Dedifferentiated amniotic fluid mesenchymal stem cell (primary cell): Measurements from ENCODE around the gene CCDC174.
"Not testable (repeated sequence)": the region's sequence is repeated elsewhere in the genome, so short reads cannot be mapped to it uniquely, and the experiment has no call there.

Experiments used
- DNase-seq: peaks from one replicate; pipeline ENCODE4 v3.0.0-alpha.2; 2016; ENCODE audit errors: extremely low spot score

The CCDC174 gene

GRCh38 chr3:14652360-14652907 is 872 bp downstream of the CCDC174 start:
- not testable (repeated sequence) for DNase-seq

GRCh38 chr3:14657579-14657978 is 6.0 kb downstream of the CCDC174 start:
- no peak for DNase-seq

GRCh38 chr3:14658978-14659377 is 7.4 kb downstream of the CCDC174 start:
- no peak for DNase-seq

DNA sequence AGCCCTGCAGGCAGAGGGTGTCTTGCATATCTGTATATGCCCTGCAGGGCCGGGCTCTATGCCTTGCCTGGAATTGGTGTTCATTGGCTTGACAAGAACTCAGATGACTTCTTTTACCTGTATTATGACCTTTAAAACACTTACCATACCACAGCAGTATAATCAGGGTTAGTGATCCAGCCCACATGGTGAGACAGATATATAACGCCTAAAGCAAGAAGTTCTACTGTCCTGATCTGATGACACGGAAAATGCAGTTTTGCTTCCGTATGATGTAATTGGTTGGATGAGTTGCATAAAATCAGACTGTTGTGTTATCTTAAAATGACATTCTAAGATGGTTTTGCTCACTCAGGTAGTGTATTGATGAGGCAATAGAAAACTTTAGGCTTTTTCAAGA is 9.4 kb downstream of the CCDC174 start:
- DNase-seq, result no peak

GRCh38 chr3:14663396-14664135 is 12.0 kb downstream of the CCDC174 start:
- no peak for DNase-seq

DNA sequence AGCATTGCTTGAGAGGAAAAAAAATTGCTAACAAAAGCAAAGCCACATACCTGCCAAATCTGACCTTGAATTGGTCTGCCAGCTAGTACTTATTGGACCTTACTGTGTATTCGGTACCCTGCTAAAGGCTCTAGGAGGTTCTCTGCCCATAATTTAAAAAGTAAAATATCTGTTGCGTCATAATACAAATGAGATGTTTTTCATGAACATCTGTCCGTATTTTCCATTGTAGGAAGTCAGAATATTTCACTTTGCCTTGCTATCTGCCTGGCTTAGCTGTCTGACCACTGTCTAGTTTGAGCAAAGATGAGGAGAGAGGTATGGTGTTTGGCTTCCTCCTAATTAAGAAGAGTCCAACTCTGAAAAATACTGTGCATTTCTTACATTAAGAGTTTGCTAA is 12.6 kb downstream of the CCDC174 start:
- no peak for DNase-seq

DNA sequence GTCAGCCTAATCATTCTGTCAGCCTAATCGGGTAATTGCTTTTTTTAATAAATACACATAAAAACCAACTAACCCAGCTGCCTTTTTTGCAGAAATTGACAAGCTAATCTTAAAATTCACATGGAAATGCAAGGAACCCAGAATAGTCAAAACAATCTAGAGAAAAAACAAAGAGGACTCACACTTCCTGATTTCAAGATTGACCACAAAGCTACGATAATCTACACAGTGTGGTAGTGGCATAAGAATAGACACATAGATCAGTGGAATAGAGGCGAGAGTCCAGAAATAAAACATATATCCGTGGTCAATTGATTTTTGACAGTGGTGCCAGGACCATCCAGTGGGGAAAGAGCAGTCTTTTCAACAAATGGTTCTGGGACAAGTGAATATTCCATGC is 21.0 kb downstream of the CCDC174 start:
- DNase-seq, result no peak

GRCh38 chr3:14674841-14675240 is 23.3 kb downstream of the CCDC174 start, which contains the start of gene C3orf20:
C3orf20 (plus strand) TSS chr3:14675141; CDS start chr3:14682714, 7,573 bp downstream.
- DNase-seq, result no peak

GRCh38 chr3:14676881-14677280 is 25.3 kb downstream of the CCDC174 start:
- no peak for DNase-seq

GRCh38 chr3:14678015-14678503 is 26.5 kb downstream of the CCDC174 start:
- no peak for DNase-seq

GRCh38 chr3:14680115-14680514 is 28.6 kb downstream of the CCDC174 start:
- DNase-seq, result no peak

GRCh38 chr3:14680716-14681115 is 29.2 kb downstream of the CCDC174 start:
- no peak for DNase-seq

DNA sequence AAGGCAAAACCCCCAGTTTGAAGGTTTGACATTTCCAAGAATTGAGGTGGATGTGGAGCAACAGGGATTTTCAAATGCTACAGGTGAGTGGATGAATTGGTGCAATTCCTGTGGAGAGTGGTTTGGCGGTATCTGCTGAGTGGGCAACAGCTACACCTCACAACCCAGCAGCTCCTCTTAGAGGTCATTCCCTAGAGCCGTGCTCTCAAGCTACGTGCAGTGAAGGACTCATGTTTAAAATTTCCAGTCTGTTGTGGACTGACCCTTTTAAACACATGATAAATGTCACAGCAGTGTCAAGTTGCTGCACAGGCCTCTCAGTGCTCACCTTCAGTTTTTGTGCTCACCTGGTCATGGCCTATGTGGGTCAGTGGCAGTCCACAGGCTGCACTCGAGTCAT is 32.9 kb downstream of the CCDC174 start:
- DNase-seq, result no peak

- DNase-seq, result no peak
Measured at GRCh38 chr3:14685179-14685578, 33.6 kb downstream of the CCDC174 start.

DNA sequence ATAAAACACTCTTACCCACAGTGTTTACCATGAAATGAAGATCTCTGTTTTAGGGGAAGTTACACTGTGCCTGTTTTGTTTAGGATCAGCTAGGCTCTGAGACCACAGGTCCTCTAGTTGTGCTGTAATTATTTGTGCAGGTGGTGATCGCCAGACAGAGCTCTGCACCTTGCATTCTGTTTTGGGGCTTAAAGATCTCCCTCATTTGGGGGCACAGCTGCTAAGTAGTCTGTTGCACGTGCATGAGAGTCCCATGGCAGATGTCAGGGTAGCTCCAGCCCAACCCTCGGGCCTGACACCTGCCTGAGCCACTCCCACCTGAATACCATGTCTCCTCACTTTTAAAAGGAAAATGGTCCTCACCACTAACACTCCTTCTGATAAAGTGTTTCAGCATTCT is 35.8 kb downstream of the CCDC174 start:
- no peak for DNase-seq

GRCh38 chr3:14688525-14688924 is 37.0 kb downstream of the CCDC174 start:
- no peak for DNase-seq

DNA sequence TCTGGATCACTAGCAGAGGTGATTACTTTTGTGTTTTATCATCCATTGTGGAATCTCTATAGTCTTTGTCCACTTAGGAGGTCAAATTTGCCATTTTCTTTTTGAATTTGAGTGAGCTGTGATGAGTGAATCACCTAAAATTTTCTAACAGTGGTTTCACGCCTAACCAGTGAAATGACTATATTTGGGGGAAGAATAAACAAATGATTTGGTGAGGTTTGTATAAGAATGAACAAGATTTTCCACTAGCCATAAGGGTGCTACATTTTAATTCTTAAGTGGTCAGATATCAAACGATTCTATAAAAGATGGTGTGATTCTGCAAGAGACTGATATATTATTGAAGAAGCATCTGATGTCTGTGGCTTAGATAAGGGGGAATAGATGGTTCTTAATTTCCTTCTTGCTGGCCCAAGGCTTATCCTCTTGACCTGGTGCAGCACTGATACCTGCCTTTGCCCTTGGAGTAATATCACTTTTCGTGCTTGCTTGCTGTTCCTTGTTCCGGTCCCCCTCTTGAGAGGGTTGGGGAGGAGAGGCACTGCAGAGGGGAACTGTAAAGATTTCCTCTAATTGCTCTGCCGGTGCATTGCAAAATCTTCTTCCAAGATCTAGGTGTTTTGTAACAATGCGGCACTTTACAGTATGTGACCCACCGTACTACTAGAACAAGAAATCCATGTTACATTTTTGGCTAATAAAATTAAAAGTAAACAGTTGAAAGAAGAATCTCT is 37.9 kb downstream of the CCDC174 start:
- DNase-seq, result no peak

DNA sequence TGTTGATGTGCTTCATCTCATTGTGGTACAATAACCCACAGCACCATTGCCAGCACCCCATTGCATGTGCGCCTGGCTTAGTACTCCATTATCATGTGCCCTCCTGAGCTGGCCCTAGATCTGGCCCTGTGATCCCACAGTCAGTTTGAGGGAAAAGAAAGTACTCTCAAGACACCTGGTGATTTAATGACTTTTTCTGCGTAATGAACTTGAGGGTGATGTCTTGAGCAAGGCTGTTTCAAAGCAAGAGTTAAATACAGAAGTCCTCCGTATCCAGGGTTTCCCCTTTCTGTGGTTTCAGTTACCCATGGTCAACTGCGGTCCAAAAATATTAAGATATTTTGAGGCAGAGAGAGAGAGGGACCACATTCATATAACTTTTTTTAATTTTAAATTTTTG is 39.7 kb downstream of the CCDC174 start:
- no peak for DNase-seq

DNA sequence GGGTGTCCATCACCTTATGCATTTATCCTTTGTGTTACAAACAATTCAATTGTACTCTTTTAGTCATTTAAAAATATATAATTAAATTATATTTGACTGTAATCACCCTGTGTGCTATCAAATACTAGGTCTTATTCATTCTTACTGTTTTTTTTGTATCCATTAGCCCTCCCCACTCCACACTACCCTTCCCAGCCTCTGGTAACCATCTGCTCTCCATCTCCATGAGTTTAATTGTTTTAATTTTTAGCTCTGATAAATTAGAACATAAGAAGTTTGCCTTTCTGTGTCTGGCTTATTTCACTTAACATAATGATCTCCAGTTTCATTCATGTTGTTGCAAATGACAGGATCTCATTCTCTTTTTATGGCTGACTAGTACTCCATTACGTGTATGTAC is 40.2 kb downstream of the CCDC174 start:
- DNase-seq, result no peak

GRCh38 chr3:14698601-14699244 is 47.2 kb downstream of the CCDC174 start:
- DNase-seq, result no peak

DNA sequence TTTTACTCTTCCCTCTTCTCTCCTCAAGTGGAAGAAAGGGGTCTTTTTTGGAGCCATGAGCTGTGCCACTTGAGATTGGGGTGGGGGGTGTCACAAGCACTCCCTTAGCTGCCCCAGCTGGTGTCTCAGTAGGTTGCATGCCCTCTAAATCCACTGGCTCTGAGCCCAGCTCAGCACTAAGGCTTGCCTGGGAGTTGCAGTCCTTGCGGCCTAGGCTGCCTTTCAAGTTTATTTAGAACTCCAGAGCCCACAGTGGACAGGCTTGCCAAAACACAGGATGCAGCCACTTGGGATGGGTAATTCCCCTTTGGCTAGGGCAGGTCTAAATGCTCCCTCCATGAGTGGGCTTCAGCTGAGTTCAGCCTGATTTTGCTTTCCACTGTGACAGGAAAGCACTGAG is 48.1 kb downstream of the CCDC174 start:
- no peak for DNase-seq

DNA sequence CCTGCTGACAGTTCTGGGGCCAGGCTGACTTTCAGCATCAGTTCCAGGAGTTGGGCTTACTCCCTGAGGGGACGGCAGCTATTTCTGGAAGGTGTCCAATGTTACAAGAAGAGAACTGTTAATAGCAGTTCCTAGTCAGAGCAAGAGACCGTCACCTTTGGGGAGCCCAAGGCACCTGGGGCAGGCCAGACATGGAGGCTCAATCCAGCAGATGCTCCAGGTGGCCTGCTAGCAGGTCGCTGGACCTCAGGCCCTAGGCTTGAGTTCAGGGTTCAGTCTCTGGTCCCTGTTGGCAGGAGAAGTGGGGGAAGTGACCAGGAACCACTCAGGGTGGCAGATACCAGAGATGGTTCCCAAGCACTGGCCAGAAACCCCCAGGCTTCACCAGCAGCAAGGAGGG is 49.3 kb downstream of the CCDC174 start:
- DNase-seq, result no peak
